ENCODE measurements around the gene KPNB1.

The KPNB1 gene

GRCh38 chr17:47694581-47695428 lies 45.1 kb downstream of the KPNB1 start:
- peak; percentile 15 for FAIRE-seq
- DNase-seq (ENCODE audit: extremely low spot score, insufficient read length, low read depth), result no peak

DNA sequence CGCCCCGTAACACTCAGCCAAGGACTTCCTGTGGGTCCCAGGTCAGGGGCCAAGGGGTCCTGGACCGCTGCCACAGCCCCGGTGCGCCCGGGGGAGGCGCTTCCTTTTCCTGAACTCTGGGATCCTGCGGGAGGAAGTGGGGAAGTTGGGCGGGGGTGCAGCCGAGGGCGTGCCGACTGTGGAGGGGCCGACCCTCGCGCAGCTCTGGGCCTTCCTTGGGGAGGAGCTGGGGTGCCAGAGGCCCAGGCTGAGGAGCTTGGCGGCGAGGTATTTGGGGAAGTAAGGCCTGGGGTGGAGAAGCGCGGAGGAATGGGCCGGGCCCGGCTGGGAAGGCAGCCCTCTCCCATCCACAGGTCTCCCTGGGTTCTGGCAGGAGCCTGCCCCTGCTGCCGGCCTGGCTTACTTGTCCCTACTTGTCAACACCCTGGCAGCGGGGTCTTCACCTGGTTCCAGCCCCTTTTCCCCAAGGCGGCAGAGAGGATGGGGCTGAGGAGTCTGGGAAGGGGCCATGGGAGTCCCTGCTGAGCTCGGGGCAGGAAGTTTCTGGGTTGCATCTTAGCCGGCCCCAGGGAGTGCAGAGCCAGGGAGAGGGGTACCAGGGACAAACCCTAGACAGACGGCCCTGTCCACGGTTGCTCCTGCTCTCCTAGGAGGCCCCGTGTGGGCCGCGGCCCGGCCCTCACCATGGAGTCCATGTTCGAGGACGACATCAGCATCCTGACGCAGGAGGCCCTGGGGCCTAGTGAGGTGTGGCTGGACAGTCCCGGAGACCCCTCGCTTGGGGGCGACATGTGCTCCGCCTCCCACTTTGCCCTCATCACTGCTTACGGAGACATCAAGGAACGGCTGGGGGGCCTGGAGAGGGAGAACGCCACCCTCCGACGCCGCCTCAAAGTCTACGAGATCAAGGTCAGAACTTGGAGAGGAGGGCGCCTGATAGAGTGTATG lies 46.0 kb downstream of the KPNB1 start:
- FAIRE-seq (no peak), DNase-seq (ENCODE audit: extremely low spot score, insufficient read length, low read depth) (no peak)

GRCh38 chr17:47696717-47697642 lies 47.3 kb downstream of the KPNB1 start:
- peak; percentile 54 for FAIRE-seq

DNA sequence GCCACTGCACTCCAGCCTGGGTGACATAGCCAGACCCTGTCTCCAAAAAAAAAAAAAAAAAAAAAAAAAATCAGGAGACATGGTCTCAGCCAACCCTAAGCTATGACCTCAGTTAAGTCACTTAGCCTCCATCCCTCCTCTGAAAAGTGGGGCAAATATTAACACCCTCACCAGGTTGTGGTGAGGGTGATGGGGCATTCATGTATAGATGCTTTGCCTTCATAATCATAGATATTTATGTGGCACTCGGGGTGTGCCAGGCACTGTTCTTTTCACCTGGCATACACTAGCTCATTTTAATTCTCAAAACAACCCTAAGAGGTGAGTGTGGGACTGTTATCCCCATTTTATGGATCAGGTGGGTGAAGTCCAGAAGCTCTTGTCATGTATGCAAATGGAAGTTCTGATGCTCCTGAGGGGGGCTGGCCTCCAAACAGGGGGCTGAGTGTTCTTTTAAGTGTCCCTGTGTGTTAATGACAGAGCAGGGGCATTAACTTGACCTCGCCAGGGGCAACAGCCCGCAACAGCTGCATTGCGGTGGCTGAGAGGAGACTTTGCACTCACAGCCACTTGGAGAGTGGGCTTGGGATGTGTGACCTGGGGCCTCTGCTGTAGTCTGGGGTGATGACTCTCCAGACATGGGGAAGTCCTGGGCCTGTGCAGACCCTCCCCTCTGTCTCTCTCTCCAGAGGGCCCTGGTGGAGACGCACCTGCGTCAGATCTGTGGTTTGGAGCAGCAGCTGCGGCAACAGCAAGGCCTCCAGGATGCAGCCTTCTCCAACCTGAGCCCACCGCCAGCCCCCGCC lies 48.4 kb downstream of the KPNB1 start:
- FAIRE-seq, result no peak
- no peak for DNase-seq (ENCODE audit: extremely low spot score, insufficient read length, low read depth)

More at GRCh38 chr17:47696717-47697642, 47.3 kb downstream of the KPNB1 start:
- DNase-seq (ENCODE audit: extremely low spot score, insufficient read length, low read depth), result no peak

GRCh38 chr17:47698749-47699535 lies 49.2 kb downstream of the KPNB1 start:
- DNase-seq (ENCODE audit: extremely low spot score, insufficient read length, low read depth) (peak; percentile 81), FAIRE-seq (peak; percentile 91)

- no peak for FAIRE-seq
- no peak for DNase-seq (ENCODE audit: extremely low spot score, insufficient read length, low read depth)
Measured at GRCh38 chr17:47699536-47699840, 49.8 kb downstream of the KPNB1 start.

- DNase-seq (ENCODE audit: extremely low spot score, insufficient read length, low read depth) (no peak), FAIRE-seq (peak; percentile 65)
Measured at GRCh38 chr17:47700471-47701449, 51.0 kb downstream of the KPNB1 start.

- FAIRE-seq, result no peak
- DNase-seq (ENCODE audit: extremely low spot score, insufficient read length, low read depth), result no peak
Measured at GRCh38 chr17:47701608-47702007, 51.9 kb downstream of the KPNB1 start.

DNA sequence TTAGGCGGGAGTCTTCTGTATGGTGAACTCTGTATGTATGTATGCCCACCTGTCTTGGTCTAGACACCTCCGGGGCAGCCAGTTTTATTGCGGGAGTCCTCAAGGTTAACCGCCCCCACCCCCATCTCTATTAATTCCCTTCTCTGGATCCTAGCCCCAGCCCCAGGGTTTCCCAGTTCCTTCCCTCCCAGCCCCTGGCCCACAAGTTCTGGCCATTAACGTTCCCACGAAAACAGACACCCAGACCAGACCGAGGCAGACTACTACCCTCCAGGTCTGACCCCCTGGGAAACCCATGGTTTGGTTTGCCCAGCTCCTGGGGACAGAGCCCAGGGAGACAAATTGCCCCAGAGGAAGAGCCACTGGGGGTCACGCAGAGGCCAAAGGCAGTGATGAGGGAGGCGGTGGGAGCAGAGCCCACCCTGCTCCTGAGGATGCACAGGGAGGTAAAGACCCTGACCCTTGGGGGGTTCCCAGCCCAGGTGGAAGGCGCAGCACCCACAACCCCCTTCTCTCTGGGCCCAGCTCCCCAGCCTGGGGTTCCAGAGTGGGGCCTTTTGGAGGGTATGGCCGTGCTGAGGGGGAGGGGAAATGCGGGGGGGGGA lies 52.8 kb downstream of the KPNB1 start:
- FAIRE-seq (no peak), DNase-seq (ENCODE audit: extremely low spot score, insufficient read length, low read depth) (no peak)

DNA sequence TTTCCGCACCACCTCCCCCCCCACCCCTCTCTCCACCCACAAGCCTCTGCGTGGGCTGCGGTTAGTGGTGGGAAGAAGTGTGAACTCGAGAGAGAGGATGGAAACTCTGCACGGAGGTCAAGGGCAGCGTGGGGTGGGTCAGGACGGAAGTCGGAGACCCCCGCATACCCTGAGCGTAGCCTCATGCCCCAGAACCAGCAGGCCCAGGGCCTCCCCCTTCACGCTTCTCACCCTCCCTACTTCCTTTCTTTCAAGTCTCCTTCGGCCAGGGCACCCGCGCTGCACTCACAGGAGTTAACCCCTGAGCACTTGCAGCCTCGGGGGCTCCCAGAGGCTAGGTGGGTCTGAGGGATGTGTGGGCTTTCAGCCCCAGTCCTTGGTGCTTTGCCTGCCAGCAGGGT lies 53.5 kb downstream of the KPNB1 start:
- FAIRE-seq (peak; percentile 93), DNase-seq (ENCODE audit: extremely low spot score, insufficient read length, low read depth) (no peak)

- FAIRE-seq (no peak), DNase-seq (ENCODE audit: extremely low spot score, insufficient read length, low read depth) (no peak)
Measured at GRCh38 chr17:47703671-47704070, 54.0 kb downstream of the KPNB1 start.

DNA sequence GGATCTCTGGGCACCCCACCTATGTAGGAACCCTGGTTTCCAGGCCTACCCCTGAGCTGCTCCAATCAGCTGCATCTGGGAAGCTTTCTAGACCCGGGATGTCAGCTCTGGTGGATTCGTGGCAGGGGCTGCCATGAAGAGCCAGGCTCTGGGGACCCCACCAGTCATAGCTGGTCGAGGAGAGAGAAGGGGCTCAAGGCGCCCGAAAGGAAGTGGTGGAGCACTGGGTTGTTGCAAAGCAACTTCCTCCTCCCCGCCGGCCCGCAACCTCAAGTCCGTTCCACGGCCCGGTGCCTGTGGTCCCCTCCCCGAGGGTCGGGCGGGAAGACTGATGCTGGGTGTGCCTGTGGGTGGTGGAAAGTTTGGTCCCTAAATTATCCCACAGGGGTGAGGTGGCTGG lies 54.4 kb downstream of the KPNB1 start:
- FAIRE-seq (peak; percentile 91), DNase-seq (ENCODE audit: extremely low spot score, insufficient read length, low read depth) (no peak)

DNA sequence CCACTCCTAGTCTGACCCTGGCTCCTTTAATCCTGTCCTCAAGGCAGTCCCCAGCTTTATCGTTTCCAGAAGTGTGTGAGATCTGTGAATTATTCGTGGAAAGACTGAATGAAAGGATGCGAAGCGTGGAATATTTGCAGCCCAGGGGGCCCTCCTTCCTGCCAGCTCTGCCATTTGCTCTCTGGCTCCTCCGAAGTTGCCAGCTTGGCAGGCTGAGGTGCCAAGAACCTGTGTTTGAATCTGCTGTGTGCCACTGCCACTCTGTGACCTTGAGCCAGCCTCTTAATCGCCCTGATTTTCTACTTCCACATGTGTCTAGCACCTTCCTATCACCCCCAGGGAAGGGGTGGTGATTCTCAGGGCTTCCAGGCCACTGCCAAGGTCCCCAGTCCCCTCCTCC lies 55.0 kb downstream of the KPNB1 start:
- FAIRE-seq (no peak), DNase-seq (ENCODE audit: extremely low spot score, insufficient read length, low read depth) (no peak)

DNA sequence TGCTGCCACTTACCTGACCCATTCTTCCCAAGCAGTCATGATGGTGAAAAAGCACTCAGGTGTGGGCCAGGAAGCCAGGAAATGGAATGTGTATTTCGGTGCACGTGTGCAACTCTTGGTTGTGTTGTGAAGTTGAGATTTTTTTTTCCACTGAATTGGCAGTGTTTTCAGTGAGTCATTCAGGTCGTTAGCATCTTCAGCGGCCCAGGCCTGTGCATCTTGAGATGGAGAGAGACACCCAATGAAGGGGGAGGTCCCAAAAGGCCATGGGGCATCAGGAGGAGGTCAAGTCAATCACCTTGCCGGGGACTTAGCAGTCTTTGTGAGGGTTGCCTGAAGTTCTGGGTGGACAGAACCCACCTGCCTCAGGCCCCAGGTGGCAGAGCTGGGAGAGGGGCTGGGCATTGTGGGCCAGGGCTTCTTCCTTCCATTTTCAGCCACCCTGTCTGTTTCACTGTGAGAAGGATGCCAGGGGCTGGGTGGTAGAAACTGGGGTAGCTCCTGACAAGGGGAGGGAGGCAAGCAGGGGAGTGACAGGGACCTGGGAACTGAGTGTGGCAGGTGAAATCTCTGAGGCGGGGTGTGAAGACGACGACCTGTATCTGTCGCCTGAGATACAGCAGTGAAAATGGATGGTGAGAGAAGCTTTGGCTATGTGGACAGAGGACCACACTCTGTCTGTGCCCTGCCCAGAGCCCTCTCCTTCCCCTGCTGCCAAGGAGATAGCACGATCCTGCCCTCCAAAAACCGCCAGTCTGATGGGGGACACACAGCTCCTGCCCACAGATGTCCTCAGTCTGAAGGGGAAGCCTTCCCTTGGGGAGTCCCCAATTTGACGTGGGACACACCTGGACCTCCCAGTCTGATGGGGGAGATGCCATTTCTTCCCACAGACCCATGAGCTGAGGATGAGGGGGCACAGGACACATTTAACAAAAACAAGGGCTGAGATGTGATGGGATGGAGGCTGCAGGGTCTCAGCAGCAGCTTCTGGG lies 56.1 kb downstream of the KPNB1 start:
- FAIRE-seq, result peak; percentile 76
- no peak for DNase-seq (ENCODE audit: extremely low spot score, insufficient read length, low read depth)

DNA sequence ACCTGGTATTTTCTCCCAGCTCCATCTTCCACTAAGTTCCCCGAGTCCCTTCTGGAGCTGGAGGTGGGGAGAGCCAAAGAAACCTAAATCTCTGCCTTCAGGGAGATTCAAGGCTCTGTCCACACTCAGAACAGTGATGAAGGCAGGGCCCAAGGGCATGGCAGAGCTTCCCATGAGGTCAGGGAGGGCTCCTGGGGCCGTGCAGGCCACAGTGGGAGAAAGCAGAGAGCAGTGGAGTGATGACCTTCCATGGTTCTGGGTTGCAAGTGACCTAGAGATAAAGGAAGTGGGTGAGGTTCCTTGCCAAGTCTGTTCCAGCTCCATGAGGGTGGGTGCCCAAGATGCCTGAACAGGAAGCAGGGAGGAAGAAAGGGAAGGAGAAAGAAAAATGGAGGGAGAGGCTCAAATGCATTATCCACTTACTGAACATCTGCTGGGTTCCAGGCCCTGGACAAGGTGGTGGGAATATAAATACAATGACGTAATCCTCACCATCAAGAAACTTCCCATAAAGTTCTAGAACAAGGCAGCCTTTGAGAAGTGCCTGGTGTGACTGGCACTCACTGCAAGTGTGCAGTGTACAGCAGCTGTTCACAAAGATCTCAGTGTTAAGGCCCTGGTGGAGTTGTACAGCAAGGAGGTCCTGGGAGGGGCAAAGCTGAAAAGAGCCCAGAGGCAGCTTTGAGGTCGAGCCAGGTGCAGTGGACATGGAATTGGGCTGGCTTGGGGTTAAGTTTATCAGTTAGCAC lies 57.5 kb downstream of the KPNB1 start:
- no peak for FAIRE-seq
- no peak for DNase-seq (ENCODE audit: extremely low spot score, insufficient read length, low read depth)
